H1 (cell line): ENCODE measurements around the gene GSAP.

Experiments
- CHD2 ChIP-seq: IDR thresholded peaks from 2 replicates; pipeline ENCODE4 v1.6.1; 2012; ENCODE audit warnings: low read length, improper control_type of control experiment
- EP300 ChIP-seq, 2 experiments: IDR thresholded peaks; 1 replicate in 1 of 2; 2 replicates in 1 of 2; pipeline ENCODE4 v1.6.1; 2011 to 2012; ENCODE audit warnings: low read depth in 2 of 2, low read length in 2 of 2, mild to moderate bottlenecking in 2 of 2, borderline replicate concordance in 1 of 2, inconsistent platforms in 1 of 2, moderate library complexity in 1 of 2
- POLR2A ChIP-seq, 2 experiments: IDR thresholded peaks; 1 replicate in 1 of 2; 2 replicates in 1 of 2; pipeline ENCODE4 v1.6.1; 2011; ENCODE audit warnings: low read depth in 2 of 2, low read length in 2 of 2, mild to moderate bottlenecking in 2 of 2; ENCODE audit errors: control extremely low read depth in 1 of 2
- POLR2AphosphoS5 ChIP-seq: IDR thresholded peaks from 2 replicates; pipeline ENCODE4 v1.6.1; 2011; ENCODE audit warnings: low read depth, low read length

- no peak for TF ChIP-seq POLR2A (IDR thresholded peaks at IDR 0.05; ENCODE audit: control extremely low read depth in 1 of 2, low read depth in 2 of 2, low read length in 2 of 2)
- TF ChIP-seq POLR2AphosphoS5, result no peak
- no peak for TF ChIP-seq EP300 (IDR thresholded peaks at IDR 0.05; ENCODE audit: borderline replicate concordance in 1 of 2, low read depth in 2 of 2, low read length in 2 of 2)
- no peak for TF ChIP-seq CHD2
Observed at GRCh38 chr7:77393954-77394353, 22.2 kb downstream of the GSAP start.
